Measurements from ENCODE around the gene ANK2.

DNA sequence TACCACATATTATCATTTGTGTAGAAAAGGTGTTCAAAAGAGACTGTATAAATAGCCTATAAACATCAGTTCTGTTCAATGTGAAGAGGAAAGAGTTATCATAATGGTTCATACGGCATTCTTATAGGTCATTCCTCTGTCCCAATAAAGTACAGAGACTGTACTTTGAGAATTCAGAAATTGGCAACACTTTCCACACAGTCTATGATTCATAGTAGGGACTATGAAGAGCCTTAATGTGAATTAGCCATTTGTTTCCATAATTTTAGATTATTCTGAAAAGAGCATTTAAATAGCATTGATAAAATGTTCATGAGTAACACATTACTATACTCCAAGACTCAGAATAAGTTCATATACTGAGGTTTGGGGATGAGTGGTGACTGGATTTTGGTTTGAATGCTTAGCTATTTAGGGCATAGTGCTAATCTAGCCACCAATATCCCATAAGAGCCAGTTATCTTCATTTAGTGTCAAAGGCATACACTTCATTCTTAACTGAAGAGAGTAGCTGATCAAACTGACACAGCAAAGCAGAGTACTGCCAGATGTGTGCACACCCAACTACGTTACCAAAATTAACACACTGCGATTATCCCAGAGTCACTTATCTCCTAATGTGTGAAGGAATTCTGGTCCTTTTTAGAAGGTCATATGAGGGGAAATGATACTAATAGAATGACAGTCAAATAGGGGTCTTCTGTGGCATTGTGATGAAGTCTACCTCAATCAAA lies 10.2 kb downstream of the ANK2 start:
- TF ChIP-seq CTCF (conservative IDR thresholded peaks at IDR 0.05) = no peak
- no peak for TF ChIP-seq ZFX (IDR thresholded peaks at IDR 0.05)
